Upper lobe of right lung (tissue), 1 donor: Measurements from ENCODE around the gene SRGAP1. TPM values are rescaled to one million over a fixed set of nuclear protein-coding genes. Genes with fewer than 3 reads are reported as not detected.
"Not testable (repeated sequence)": the region's sequence is repeated elsewhere in the genome, so short reads cannot be mapped to it uniquely, and the experiment has no call there.

Experiments used
- ATAC-seq: fragments of 200-7000 bp; cut with Tn5 transposase; one replicate; pipeline ENCODE4 v1.9.1; 2020; ENCODE audit warnings: mild to moderate bottlenecking, moderate library complexity
- DNase-seq: peaks from one replicate; pipeline ENCODE4 v3.0.0-alpha.2; 2020
- H3K27ac ChIP-seq: fragments of 200-600 bp; one replicate; pipeline ENCODE4 v1.8.0; 2022
- H3K27me3 ChIP-seq: fragments of 200-600 bp; one replicate; pipeline ENCODE4 v1.8.0; 2022; ENCODE audit warnings: mild to moderate bottlenecking
- H3K36me3 ChIP-seq: fragments of 200-600 bp; one replicate; pipeline ENCODE4 v1.8.0; 2022
- H3K4me1 ChIP-seq: fragments of 200-600 bp; one replicate; pipeline ENCODE4 v1.8.0; 2022
- H3K4me3 ChIP-seq: fragments of 200-600 bp; one replicate; pipeline ENCODE4 v1.8.0; 2022; ENCODE audit warnings: mild to moderate bottlenecking
- H3K9me3 ChIP-seq: fragments of 200-600 bp; one replicate; pipeline ENCODE4 v1.8.0; 2022
- CTCF ChIP-seq: fragments of 200-600 bp; IDR thresholded peaks from one replicate; pipeline ENCODE4 v1.8.0; 2022; ENCODE audit warnings: antibody characterized with exemption
- intact Hi-C: fragments of 100-400 bp; cut with DNase I; formaldehyde crosslinking; loops from one replicate; pipeline ENCODE4 v1.11.0; 2022
- total RNA-seq: library from RNA; stranded (reverse); fragmentation: NEBNext Ultra II Directional; extraction: Animal tissue kit (Norgen Biotek cat#: 25700); gene quantifications from one replicate; pipeline ENCODE4 v1.2.1, GENCODE V29; 2021
- donor health status: DM: no; HTN: yes; CAD: no; lungs with severe emphysema.

The SRGAP1 gene
- total RNA-seq, 1 donor from 2014 or later, result 11.4 TPM

GRCh38 chr12:64105026-64105425, 260.5 kb downstream of the SRGAP1 start:
- no peaks in the 10 kb centered on the region for H3K4me1 ChIP-seq
- H3K36me3 ChIP-seq, result peaks cover 5% of the 10 kb centered on the region
- DNase-seq (no peak), ATAC-seq (no peak)
- intact Hi-C loops, result no loop called here
- H3K27ac ChIP-seq, result no peak overlapping the region
- H3K9me3 ChIP-seq, result no peaks in the 10 kb centered on the region
- H3K4me3 ChIP-seq, result no peak overlapping the region
- no peak for TF ChIP-seq CTCF
- no peaks in the 10 kb centered on the region for H3K27me3 ChIP-seq

GRCh38 chr12:64107776-64108175, 263.3 kb downstream of the SRGAP1 start:
- intact Hi-C loops, result no loop called here
- H3K27ac ChIP-seq, result no peak overlapping the region
- no peak for TF ChIP-seq CTCF
- peaks cover 5% of the 10 kb centered on the region for H3K36me3 ChIP-seq
- DNase-seq, result no peak
- no peaks in the 10 kb centered on the region for H3K9me3 ChIP-seq
- no peaks in the 10 kb centered on the region for H3K4me1 ChIP-seq
- ATAC-seq, result no peak
- H3K4me3 ChIP-seq, result no peak overlapping the region
- no peaks in the 10 kb centered on the region for H3K27me3 ChIP-seq

- Histone ChIP-seq H3K9me3 (no peaks in the 10 kb centered on the region), H3K36me3 (peaks cover 5% of the 10 kb centered on the region), H3K27me3 (no peaks in the 10 kb centered on the region), H3K27ac (no peak overlapping the region), H3K4me3 (no peak overlapping the region), H3K4me1 (no peaks in the 10 kb centered on the region)
- intact Hi-C loops, result no loop called here
- ATAC-seq (no peak), DNase-seq (no peak)
- no peak for TF ChIP-seq CTCF
These were observed 265.2 kb downstream of the SRGAP1 start for GRCh38 chr12:64109706-64110105.

DNA sequence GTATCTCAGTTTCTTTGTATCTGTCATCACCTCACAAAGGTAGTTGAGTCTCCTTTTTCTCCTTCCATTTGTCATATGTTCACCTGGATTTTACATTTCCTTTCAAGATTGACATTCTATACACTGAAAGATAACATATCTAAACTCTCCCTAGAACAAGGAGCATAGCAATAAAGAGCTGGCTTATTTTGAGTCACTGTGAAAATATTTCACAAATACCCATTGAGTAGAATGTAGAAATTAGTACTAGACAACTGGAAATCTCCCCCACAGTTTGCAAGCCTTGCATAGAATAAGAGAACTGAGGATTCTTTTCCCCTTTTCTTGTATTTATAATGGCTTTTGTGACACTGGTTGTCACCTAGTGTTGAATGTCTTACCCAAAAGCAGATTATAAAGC, 266.4 kb downstream of the SRGAP1 start:
- ATAC-seq, result no peak
- no peak for DNase-seq
- TF ChIP-seq CTCF, result no peak
- H3K4me1 ChIP-seq, result no peaks in the 10 kb centered on the region
- intact Hi-C loops, result no loop called here
- H3K4me3 ChIP-seq, result no peak overlapping the region
- no peaks in the 10 kb centered on the region for H3K9me3 ChIP-seq
- H3K27me3 ChIP-seq, result no peaks in the 10 kb centered on the region
- peaks cover 7% of the 10 kb centered on the region for H3K36me3 ChIP-seq
- no peak overlapping the region for H3K27ac ChIP-seq

GRCh38 chr12:64116969-64117368, 272.5 kb downstream of the SRGAP1 start:
- ATAC-seq (no peak), DNase-seq (no peak)
- H3K4me1 ChIP-seq, result no peaks in the 10 kb centered on the region
- H3K4me3 ChIP-seq, result no peak overlapping the region
- no peaks in the 10 kb centered on the region for H3K9me3 ChIP-seq
- H3K36me3 ChIP-seq, result peaks cover 4% of the 10 kb centered on the region
- H3K27ac ChIP-seq, result no peak overlapping the region
- H3K27me3 ChIP-seq, result no peaks in the 10 kb centered on the region
- intact Hi-C loops, result no loop called here
- no peak for TF ChIP-seq CTCF

DNA sequence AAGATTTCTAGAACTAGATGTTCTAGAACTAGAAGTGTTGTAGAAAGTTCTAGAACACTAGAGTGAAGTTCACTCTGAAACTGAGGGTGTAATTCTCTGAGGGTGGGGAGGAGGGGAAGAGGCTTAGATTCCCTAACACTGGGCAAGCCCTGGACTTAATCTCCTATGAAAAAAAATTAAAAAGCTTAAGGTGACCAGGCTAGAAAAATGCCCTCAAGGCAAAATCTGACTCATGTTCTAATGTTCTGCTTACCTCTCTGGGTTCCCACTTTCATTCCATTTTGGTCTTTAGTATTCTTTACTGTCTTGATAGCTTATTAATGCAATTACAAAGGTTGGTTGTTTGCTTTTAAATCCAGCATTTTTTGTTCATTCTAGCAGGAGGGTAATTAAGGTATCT, 276.1 kb downstream of the SRGAP1 start:
- ATAC-seq (no peak), DNase-seq (no peak)
- no peak overlapping the region for H3K4me3 ChIP-seq
- intact Hi-C loops, result no loop called here
- no peak for TF ChIP-seq CTCF
- no peaks in the 10 kb centered on the region for H3K27me3 ChIP-seq
- no peaks in the 10 kb centered on the region for H3K9me3 ChIP-seq
- H3K4me1 ChIP-seq, result no peaks in the 10 kb centered on the region
- H3K36me3 ChIP-seq, result peaks cover 4% of the 10 kb centered on the region
- H3K27ac ChIP-seq, result no peak overlapping the region

DNA sequence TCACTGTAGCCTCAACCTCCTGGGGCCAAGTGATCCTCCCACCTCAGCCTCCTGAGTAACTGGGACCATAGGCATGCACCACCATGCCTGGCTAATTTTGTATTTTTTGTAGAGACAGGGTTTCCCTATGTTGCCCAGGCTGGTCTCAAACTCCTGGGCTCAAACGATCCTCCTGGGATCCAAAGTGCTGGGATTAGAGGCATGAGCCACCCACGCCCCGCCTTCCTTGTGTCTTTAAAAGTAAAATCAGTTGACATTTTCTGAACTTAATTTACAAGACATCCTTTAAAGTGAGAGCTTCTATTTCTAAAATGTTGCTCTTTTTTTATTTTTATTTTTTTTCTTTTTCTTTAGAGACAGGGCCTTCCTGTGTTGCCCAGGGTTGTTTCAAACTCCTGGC, 276.6 kb downstream of the SRGAP1 start:
- H3K36me3 ChIP-seq, ATAC-seq, H3K4me3 ChIP-seq, H3K4me1 ChIP-seq, intact Hi-C loops, H3K27ac ChIP-seq, DNase-seq, H3K27me3 ChIP-seq, H3K9me3 ChIP-seq: not testable (repeated sequence)
